DND-41 (cell line): ENCODE data around the gene ZAP70.

Experiments
- CTCF ChIP-seq: IDR thresholded peaks from 2 replicates; pipeline ENCODE4 v1.5.1; 2012; ENCODE audit warnings: borderline replicate concordance, low read length, moderate library complexity, mild to moderate bottlenecking; ENCODE audit not compliant: poor library complexity, severe bottlenecking; ENCODE audit errors: extremely low read depth
- EZH2 ChIP-seq: IDR thresholded peaks from 3 replicates; pipeline ENCODE4 v1.6.1; 2012; ENCODE audit warnings: borderline replicate concordance, low read depth, mild to moderate bottlenecking, moderate library complexity, low read length, inconsistent platforms; ENCODE audit not compliant: severe bottlenecking

- TF ChIP-seq CTCF = no peak
- TF ChIP-seq EZH2 = no peak
Measured at GRCh38 chr2:97730245-97730644, 16.9 kb downstream of the ZAP70 start.
